ENCODE measurements around the gene TAP1. TPM values are rescaled to one million over a fixed set of nuclear protein-coding genes. Genes with fewer than 3 reads are reported as not detected.
"Not testable (repeated sequence)": the region's sequence is repeated elsewhere in the genome, so short reads cannot be mapped to it uniquely, and the experiment has no call there.

Gene TAP1
- total RNA-seq, 1 donor from 2014 or later: 57.6 TPM

DNA sequence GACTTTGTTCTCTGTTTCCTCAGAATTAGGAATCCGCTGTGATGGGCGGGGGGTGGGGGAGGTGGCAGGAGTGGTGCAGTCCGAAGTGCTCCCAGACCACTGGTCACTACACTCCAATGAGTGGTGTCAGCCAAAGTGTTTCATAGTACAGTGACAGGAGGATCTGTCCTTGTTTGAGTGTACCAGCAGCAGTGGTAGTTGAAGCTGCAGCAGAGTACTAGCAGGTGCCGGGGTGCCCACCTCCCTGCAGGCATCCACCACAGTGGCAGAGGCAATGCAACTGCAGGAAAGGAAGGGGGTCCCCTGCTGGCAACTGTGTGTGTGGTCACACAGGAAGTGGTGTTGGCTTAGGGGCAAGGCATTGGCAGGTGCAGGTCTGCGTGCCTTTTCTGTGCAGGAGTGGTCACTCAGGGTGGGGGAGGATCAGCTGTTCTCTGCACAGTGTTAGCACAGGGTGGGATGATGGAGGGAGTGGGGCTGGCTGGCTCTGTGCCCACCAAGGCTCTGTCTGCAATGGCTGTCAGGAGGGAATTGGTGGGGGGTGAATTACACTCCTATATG lies 46.4 kb downstream of the TAP1 start:
- no peak for DNase-seq (ENCODE audit: low read depth)

DNA sequence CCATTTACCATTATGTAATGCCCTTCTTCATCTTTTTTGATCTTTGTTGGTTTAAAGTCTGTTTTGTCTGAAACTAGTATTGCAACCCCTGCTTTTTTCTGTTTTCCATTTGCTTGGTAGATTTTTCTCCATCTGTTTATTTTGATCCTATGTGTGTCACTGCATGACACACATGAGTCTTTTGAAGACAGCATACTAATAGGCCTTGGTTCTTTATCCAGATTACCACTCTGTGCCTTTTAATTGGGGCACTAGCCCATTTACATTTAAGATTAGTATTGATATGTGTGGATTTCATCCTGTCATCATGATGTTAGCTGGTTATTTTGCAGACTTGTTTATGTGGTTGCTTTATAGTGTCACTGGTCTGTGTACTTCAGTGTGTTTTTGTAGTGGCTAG lies 48.1 kb downstream of the TAP1 start:
- DNase-seq (ENCODE audit: low read depth): not testable (repeated sequence)

DNA sequence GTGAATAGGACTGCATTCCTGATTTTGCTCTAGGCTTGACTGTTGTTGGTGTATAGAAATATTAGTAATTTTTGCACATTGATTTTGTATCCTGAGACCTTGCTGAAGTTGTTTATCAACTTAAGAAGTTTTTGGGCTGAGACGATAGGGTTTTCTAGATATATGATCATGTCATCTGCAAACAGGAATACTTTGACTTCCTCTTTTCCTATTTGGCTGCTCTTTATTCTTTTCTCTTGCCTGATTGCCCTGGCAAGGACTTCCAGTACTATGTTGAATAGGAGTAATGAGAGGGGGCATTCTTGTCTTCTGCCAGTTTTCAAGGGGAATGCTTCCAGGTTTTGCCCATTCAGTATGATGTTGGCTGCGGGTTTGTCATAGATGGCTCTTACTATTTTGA lies 50.1 kb downstream of the TAP1 start:
- no peak for DNase-seq (ENCODE audit: low read depth)

DNA sequence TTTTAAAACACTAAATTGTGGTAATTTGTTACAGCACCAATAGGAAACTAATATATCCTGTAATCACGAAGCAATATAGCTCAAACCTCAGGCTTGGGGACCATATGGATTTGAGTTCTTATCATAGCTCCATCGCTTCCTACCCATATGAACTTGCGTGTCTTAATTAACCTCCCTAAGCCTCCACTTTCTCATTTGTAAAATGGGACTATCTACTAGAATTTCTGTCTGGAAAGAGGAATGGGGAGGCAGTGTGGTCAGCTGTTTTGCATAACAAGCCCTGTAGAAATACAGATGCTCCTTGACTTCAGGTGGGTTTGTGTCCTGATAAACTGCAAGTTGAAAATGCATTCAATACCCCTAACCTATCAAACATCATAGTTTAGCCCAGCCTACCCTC lies 53.8 kb downstream of the TAP1 start:
- no peak for DNase-seq (ENCODE audit: low read depth)

DNA sequence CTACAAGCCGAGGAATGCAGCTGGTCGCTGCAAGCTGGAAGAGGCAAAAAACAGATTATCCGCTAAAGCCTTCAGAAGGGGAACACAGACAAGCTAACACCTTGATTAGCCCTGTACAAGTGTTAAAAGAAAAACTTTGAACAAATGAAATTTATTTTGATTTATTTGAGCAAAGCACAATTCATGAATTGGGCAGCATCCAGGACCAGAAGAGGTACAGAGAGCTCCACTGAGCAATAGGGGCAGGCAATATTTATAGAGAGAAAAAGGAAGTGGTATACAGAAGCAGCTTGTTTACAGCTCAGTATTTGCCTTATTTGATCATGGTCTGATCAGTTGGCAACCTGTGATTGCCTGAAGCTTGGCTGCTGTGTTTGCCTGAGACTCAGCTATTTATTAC lies 54.3 kb downstream of the TAP1 start:
- DNase-seq (ENCODE audit: low read depth): no peak

DNA sequence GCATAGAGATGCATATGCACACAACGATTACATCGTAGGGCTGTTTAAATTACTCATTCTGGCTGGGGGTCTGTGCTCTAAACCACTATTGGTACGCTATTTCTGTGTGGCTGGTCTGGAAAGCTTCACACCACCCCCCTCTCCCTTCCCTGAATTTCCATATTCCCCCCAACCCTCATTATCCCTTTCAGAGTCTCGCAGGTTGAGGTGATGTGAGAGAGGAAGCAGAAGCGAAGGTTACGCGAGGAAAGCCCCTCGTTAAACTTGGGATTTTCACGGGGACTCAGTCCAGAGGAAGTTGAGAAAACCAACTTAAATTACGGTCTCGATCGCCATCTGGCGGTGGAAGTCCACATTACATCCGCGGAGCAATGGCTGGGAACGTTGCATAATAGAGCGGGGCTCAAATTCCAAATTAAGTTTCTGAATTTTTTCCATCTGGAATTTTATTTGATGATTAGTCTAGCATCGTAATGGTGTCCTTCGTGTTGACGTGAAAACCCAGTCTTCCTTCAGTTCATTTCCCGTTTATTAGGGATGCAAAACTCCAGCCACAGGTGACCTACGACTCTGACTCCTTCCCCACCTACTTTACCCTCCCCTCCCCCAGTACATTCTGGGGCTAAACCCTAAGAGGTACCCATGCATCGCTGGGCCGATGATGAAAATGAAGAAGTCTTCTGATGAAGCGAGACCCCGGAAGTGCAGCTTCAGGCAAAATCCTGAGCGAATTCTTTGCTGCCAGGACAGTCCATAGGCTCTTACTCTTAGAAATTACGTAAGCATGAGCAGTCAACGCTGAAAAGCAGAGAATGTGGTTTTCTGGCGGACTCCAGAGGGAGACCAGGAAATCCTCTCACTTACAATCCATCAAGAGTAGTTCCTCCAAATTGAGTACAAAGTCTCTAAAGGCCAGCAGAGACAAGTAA lies 56.4 kb downstream of the TAP1 start:
- peak; percentile 65 for DNase-seq (ENCODE audit: low read depth)

Other genes with a start within 250 kb of the TAP1 start
- 1.9 TPM in 1 of 2 replicates, not detected in the other for gene HLA-DQA1, start 216.3 kb downstream of the TAP1 start, total RNA-seq
- 1.8 and 28.0 TPM in 2 replicates for gene HLA-DQB1, start 187.0 kb downstream of the TAP1 start, total RNA-seq
- gene HLA-DQA2, start 112.3 kb downstream of the TAP1 start, total RNA-seq: not detected in 2 replicates
- gene HLA-DQB2, start 90.2 kb downstream of the TAP1 start, total RNA-seq: not detected in 2 replicates
- under 0.01 TPM in 1 of 2 replicates, not detected in the other for gene HLA-DOB, start 36.7 kb downstream of the TAP1 start, total RNA-seq
- 14.1 and 14.4 TPM in 2 replicates for gene TAP2, start 15.0 kb downstream of the TAP1 start, total RNA-seq
- 39.7 and 82.3 TPM in 2 replicates for gene PSMB8, start 9.7 kb downstream of the TAP1 start, total RNA-seq
- 8.3 and 52.1 TPM in 2 replicates for gene PSMB9, start 488 bp upstream of the TAP1 start, total RNA-seq
- gene HLA-DMB, start 87.3 kb upstream of the TAP1 start, total RNA-seq: 2.1 and 18.9 TPM in 2 replicates
- 1.9 and 6.1 TPM in 2 replicates for gene HLA-DMA, start 99.4 kb upstream of the TAP1 start, total RNA-seq
- 47.8 and 107 TPM in 2 replicates for gene BRD2, start 114.9 kb upstream of the TAP1 start, total RNA-seq
- 0.55 and 1.6 TPM in 2 replicates for gene HLA-DOA, start 155.9 kb upstream of the TAP1 start, total RNA-seq
- gene HLA-DPA1, start 219.9 kb upstream of the TAP1 start, total RNA-seq: 7.0 and 9.7 TPM in 2 replicates
- gene HLA-DPB1, start 222.3 kb upstream of the TAP1 start, total RNA-seq: 12.2 and 25.7 TPM in 2 replicates

Measured in renal cortical epithelial cell (primary cell).